H1 (cell line): Measurements from ENCODE around the gene PNMA1. TPM values are rescaled to one million over a fixed set of nuclear protein-coding genes. Genes with fewer than 3 reads are reported as not detected.

ENCODE experiments used
- BRCA1 ChIP-seq: IDR thresholded peaks from 2 replicates; pipeline ENCODE4 v1.6.1; 2012; ENCODE audit warnings: low read depth, low read length, improper control_type of control experiment
- GABPA ChIP-seq: IDR thresholded peaks from 2 replicates; pipeline ENCODE4 v1.6.1; 2011; ENCODE audit warnings: mild to moderate bottlenecking, low read length, moderate library complexity, borderline replicate concordance; ENCODE audit not compliant: insufficient read depth
- GTF2F1 ChIP-seq: IDR thresholded peaks from 2 replicates; pipeline ENCODE4 v1.6.1; 2012; ENCODE audit warnings: low read depth, low read length, improper control_type of control experiment, borderline replicate concordance
- HDAC6 ChIP-seq: IDR thresholded peaks from one replicate; pipeline ENCODE4 v1.7.1; 2012; ENCODE audit warnings: low read depth, mild to moderate bottlenecking, inconsistent platforms, low read length, moderate library complexity
- NANOG ChIP-seq: IDR thresholded peaks from 2 replicates; pipeline ENCODE4 v1.6.1; 2011; ENCODE audit warnings: low read length, low read depth, mild to moderate bottlenecking, inconsistent platforms; ENCODE audit not compliant: insufficient read depth, poor library complexity, severe bottlenecking
- polyA plus RNA-seq, 7 experiments: library from polyadenylated mRNA; depleted of rRNA in 3 of 7; stranded (reverse) in 5 of 7; unstranded in 2 of 7; fragments of >200 nt in 5 of 7; fragments of 200-250 nt in 2 of 7; gene quantifications; 1 replicate in 5 of 7; 2 replicates in 1 of 7; 4 replicates in 1 of 7; pipeline versions ENCODE4 v1.2.1 to v1.2.3, GENCODE V29; 2011 to 2013; ENCODE audit warnings: missing spikeins in 2 of 7, mixed read lengths in 2 of 7
- total RNA-seq: library from RNA; stranded (reverse); fragmentation: NEBNext Ultra II Directional; extraction: Animal tissue kit (Norgen Biotek cat#: 25700); gene quantifications from 2 replicates; pipeline ENCODE4 v1.2.1, GENCODE V29; 2021

The PNMA1 gene
- total and polyA plus RNA-seq, 2 of the 8 experiments (the other 6 are each of a cell fraction or from before 2014, with no cell fraction given): 15.8 to 52.7 TPM

- no peak for TF ChIP-seq HDAC6
- no peak for TF ChIP-seq GTF2F1
- no peak for TF ChIP-seq BRCA1
- no peak for TF ChIP-seq GABPA
- TF ChIP-seq NANOG: no peak
Observed at GRCh38 chr14:73742520-73743238, 28.5 kb upstream of the PNMA1 start (continued).
